Measurements from ENCODE around the gene NQO2.
"Not testable (repeated sequence)": the region's sequence is repeated elsewhere in the genome, so short reads cannot be mapped to it uniquely, and the experiment has no call there.

The NQO2 gene

GRCh38 chr6:2990248-2990931 lies 9.3 kb upstream of the NQO2 start:
- DNase-seq, result no peak

GRCh38 chr6:2990932-2991506 lies 8.7 kb upstream of the NQO2 start:
- no peak for DNase-seq

GRCh38 chr6:2992330-2992979 lies 7.2 kb upstream of the NQO2 start:
- DNase-seq, result no peak

- DNase-seq, result no peak
These were observed 5.9 kb upstream of the NQO2 start for GRCh38 chr6:2993755-2994317.

- not testable (repeated sequence) for DNase-seq
These were observed 1.3 kb upstream of the NQO2 start for GRCh38 chr6:2998249-2998997.

- peak; percentile 85 for DNase-seq
These were observed 586 bp upstream of the NQO2 start for GRCh38 chr6:2998998-2999617.

- no peak for DNase-seq
These were observed 1.6 kb downstream of the NQO2 start for GRCh38 chr6:3001146-3001772.

GRCh38 chr6:3001773-3002293 lies 2.1 kb downstream of the NQO2 start:
- DNase-seq, result peak; percentile 87

- not testable (repeated sequence) for DNase-seq
These were observed 3.5 kb downstream of the NQO2 start for GRCh38 chr6:3003226-3003625.

- no peak for DNase-seq
These were observed 5.4 kb downstream of the NQO2 start for GRCh38 chr6:3005077-3005476.

- DNase-seq, result no peak
These were observed 6.2 kb downstream of the NQO2 start for GRCh38 chr6:3005874-3006273.

- no peak for DNase-seq
These were observed 6.8 kb downstream of the NQO2 start for GRCh38 chr6:3006476-3006875.

GRCh38 chr6:3007571-3007970 lies 7.9 kb downstream of the NQO2 start:
- DNase-seq, result no peak

GRCh38 chr6:3008712-3009265 lies 9.1 kb downstream of the NQO2 start:
- DNase-seq, result not testable (repeated sequence)

GRCh38 chr6:3009930-3010329 lies 10.2 kb downstream of the NQO2 start:
- DNase-seq, result no peak

GRCh38 chr6:3011158-3011557 lies 11.5 kb downstream of the NQO2 start:
- DNase-seq, result no peak

GRCh38 chr6:3011592-3011991 lies 11.9 kb downstream of the NQO2 start:
- DNase-seq, result no peak

GRCh38 chr6:3013486-3013885 lies 13.8 kb downstream of the NQO2 start:
- peak; percentile 9 for DNase-seq

- no peak for DNase-seq
These were observed 14.4 kb downstream of the NQO2 start for GRCh38 chr6:3013901-3014674.

GRCh38 chr6:3014675-3015066 lies 15.0 kb downstream of the NQO2 start:
- DNase-seq, result no peak

- no peak for DNase-seq
These were observed 15.4 kb downstream of the NQO2 start for GRCh38 chr6:3015144-3015543.
